SK-N-SH treated with all-trans-retinoic acid at 6 μM for 48 hours (cell line): ENCODE results near the gene ZBTB11.
"Not testable (repeated sequence)": the region's sequence is repeated elsewhere in the genome, so short reads cannot be mapped to it uniquely, and the experiment has no call there.

Source experiments
- ATAC-seq: fragments of 200-7000 bp; cut with Tn5 transposase; 3 replicates; pipeline ENCODE4 v1.9.1; 2020; ENCODE audit warnings: mild to moderate bottlenecking, moderate library complexity
- ARNTL ChIP-seq: fragments of 450-650 bp; formaldehyde crosslinking; IDR thresholded peaks from 2 replicates; pipeline ENCODE4 v1.5.0; 2020; ENCODE audit warnings: low read depth, mild to moderate bottlenecking, moderate library complexity, borderline replicate concordance
- CREB5 ChIP-seq: fragments of 250-450 bp; sonication (Bioruptor Pico); IDR thresholded peaks from 2 replicates; pipeline ENCODE4 v1.5.1; 2020; ENCODE audit warnings: low read depth, mild to moderate bottlenecking, moderate library complexity
- CSDC2 ChIP-seq: fragments of 250-450 bp; sonication (Bioruptor Pico); IDR thresholded peaks from 2 replicates; pipeline ENCODE4 v1.5.0; 2020; ENCODE audit warnings: mild to moderate bottlenecking, moderate library complexity
- CSRNP3 ChIP-seq: fragments of 250-450 bp; sonication (Bioruptor Pico); IDR thresholded peaks from 2 replicates; pipeline ENCODE4 v1.5.1; 2021; ENCODE audit warnings: mild to moderate bottlenecking, moderate library complexity
- OSR1 ChIP-seq: fragments of 250-450 bp; sonication (Bioruptor Pico); IDR thresholded peaks from 2 replicates; pipeline ENCODE4 v1.8.0; 2022; ENCODE audit warnings: moderate library complexity, mild to moderate bottlenecking, inconsistent platforms
- PATZ1 ChIP-seq: fragments of 250-450 bp; sonication (Bioruptor Pico); IDR thresholded peaks from 2 replicates; pipeline ENCODE4 v1.8.0; 2020; ENCODE audit warnings: mild to moderate bottlenecking, moderate library complexity, borderline replicate concordance
- POU6F1 ChIP-seq: fragments of 250-450 bp; sonication (Bioruptor Pico); IDR thresholded peaks from 2 replicates; pipeline ENCODE4 v1.8.0; 2021; ENCODE audit warnings: low read depth, mild to moderate bottlenecking, moderate library complexity, borderline replicate concordance
- PPARA ChIP-seq: fragments of 250-450 bp; sonication (Bioruptor Pico); IDR thresholded peaks from 2 replicates; pipeline ENCODE4 v1.5.0; 2020; ENCODE audit warnings: mild to moderate bottlenecking, borderline replicate concordance
- RARB ChIP-seq: fragments of 250-450 bp; sonication (Bioruptor Pico); IDR thresholded peaks from 2 replicates; pipeline ENCODE4 v1.8.0; 2021; ENCODE audit warnings: mild to moderate bottlenecking, moderate library complexity
- SNAI2 ChIP-seq: fragments of 250-450 bp; sonication (Bioruptor Pico); IDR thresholded peaks from 2 replicates; pipeline ENCODE4 v1.5.0; 2020; ENCODE audit warnings: mild to moderate bottlenecking, moderate library complexity
- TCF4 ChIP-seq: fragments of 250-450 bp; sonication (Bioruptor Pico); IDR thresholded peaks from 2 replicates; pipeline ENCODE4 v1.8.0; 2021; ENCODE audit warnings: mild to moderate bottlenecking, moderate library complexity, borderline replicate concordance
- TOX ChIP-seq: fragments of 250-450 bp; sonication (Bioruptor Pico); IDR thresholded peaks from 2 replicates; pipeline ENCODE4 v1.8.0; 2021; ENCODE audit warnings: mild to moderate bottlenecking, moderate library complexity, borderline replicate concordance
- TSHZ2 ChIP-seq: fragments of 250-450 bp; sonication (Bioruptor Pico); IDR thresholded peaks from 2 replicates; pipeline ENCODE4 v1.5.0; 2020; ENCODE audit warnings: mild to moderate bottlenecking, moderate library complexity
- ZC3H10 ChIP-seq: fragments of 250-450 bp; sonication (Bioruptor Pico); IDR thresholded peaks from 2 replicates; pipeline ENCODE4 v1.5.1; 2021; ENCODE audit warnings: mild to moderate bottlenecking, moderate library complexity
- ZFP3 ChIP-seq: fragments of 250-450 bp; sonication (Bioruptor Pico); IDR thresholded peaks from 2 replicates; pipeline ENCODE4 v1.5.0; 2020; ENCODE audit warnings: mild to moderate bottlenecking, moderate library complexity
- ZFP30 ChIP-seq: fragments of 450-650 bp; formaldehyde crosslinking; IDR thresholded peaks from 2 replicates; pipeline ENCODE4 v1.5.0; 2022; ENCODE audit warnings: mild to moderate bottlenecking, moderate library complexity
- ZNF565 ChIP-seq: fragments of 450-650 bp; formaldehyde crosslinking; conservative IDR thresholded peaks from 2 replicates; pipeline ENCODE4 v1.5.0; 2020; ENCODE audit warnings: low read depth, mild to moderate bottlenecking, moderate library complexity
- ZNF70 ChIP-seq: fragments of 450-650 bp; formaldehyde crosslinking; IDR thresholded peaks from 2 replicates; pipeline ENCODE4 v1.5.0; 2020; ENCODE audit warnings: mild to moderate bottlenecking, moderate library complexity
- ZNF8 ChIP-seq: fragments of 450-650 bp; formaldehyde crosslinking; IDR thresholded peaks from 2 replicates; pipeline ENCODE4 v1.5.0; 2020; ENCODE audit warnings: mild to moderate bottlenecking, moderate library complexity

ZBTB11 gene

GRCh38 chr3:101633186-101633585 lies 43.7 kb downstream of the ZBTB11 start (continued):
- no peak for TF ChIP-seq TSHZ2 (CRISPR knock-in tag)

- ATAC-seq, result no peak
- no peak for TF ChIP-seq ZNF8 (CRISPR knock-in tag)
- no peak for TF ChIP-seq SNAI2 (CRISPR knock-in tag)
- no peak for TF ChIP-seq TCF4 (CRISPR knock-in tag)
- no peak for TF ChIP-seq ZFP30
- no peak for TF ChIP-seq CREB5 (CRISPR knock-in tag)
- TF ChIP-seq CSDC2 (CRISPR knock-in tag), result no peak
- no peak for TF ChIP-seq ZC3H10
- no peak for TF ChIP-seq ZNF565
- TF ChIP-seq ZFP3 (CRISPR knock-in tag), result no peak
- TF ChIP-seq ARNTL (CRISPR knock-in tag), result no peak
- TF ChIP-seq ZNF70, result no peak
- no peak for TF ChIP-seq RARB (CRISPR knock-in tag)
- no peak for TF ChIP-seq PATZ1
- TF ChIP-seq TOX (CRISPR knock-in tag), result no peak
- no peak for TF ChIP-seq OSR1 (CRISPR knock-in tag)
- no peak for TF ChIP-seq TSHZ2 (CRISPR knock-in tag)
- no peak for TF ChIP-seq CSRNP3 (CRISPR knock-in tag)
- TF ChIP-seq POU6F1 (CRISPR knock-in tag), result no peak
- TF ChIP-seq PPARA, result no peak
Observed at GRCh38 chr3:101632586-101632985, 44.3 kb downstream of the ZBTB11 start.

- not testable (repeated sequence) for ATAC-seq
Observed at GRCh38 chr3:101631959-101632358, 45.0 kb downstream of the ZBTB11 start.
